Activated CD4-positive, alpha-beta T cell treated with anti-CD3 and anti-CD28 coated beads for 36 hours (primary cell): ENCODE results near the gene P2RY1. TPM values are rescaled to one million over a fixed set of nuclear protein-coding genes. Genes with fewer than 3 reads are reported as not detected.
A peak's percentile ranks its signal among the peaks of the same experiment; 100 is the strongest.
"Not testable (repeated sequence)": the region's sequence is repeated elsewhere in the genome, so short reads cannot be mapped to it uniquely, and the experiment has no call there.

Experiments used
- ATAC-seq: fragments of 200-7000 bp; cut with Tn5 transposase; one replicate; pipeline ENCODE4 v1.10.0; 2021; ENCODE audit warnings: mild to moderate bottlenecking, moderate library complexity
- CTCF ChIA-PET: fragments of 350-600 bp; sonication (Branson Sonifier 250); formaldehyde crosslinking; loops from one replicate; lab custom pipeline; 2021; ENCODE audit warnings: antibody characterized with exemption; lab: Charles Lee
- POLR2A ChIA-PET: fragments of 350-600 bp; sonication (Branson Sonifier 250); formaldehyde crosslinking; loops from one replicate; lab custom pipeline; 2021; ENCODE audit warnings: antibody characterized with exemption, inconsistent platforms; lab: Charles Lee
- DNase-seq: peaks from one replicate; pipeline ENCODE4 v3.0.0-alpha.2; 2020
- H3K27ac Mint-ChIP-seq: one replicate; pipeline ENCODE4 v1.8.0; 2021; ENCODE audit warnings: mixed read lengths
- H3K27me3 Mint-ChIP-seq: one replicate; pipeline ENCODE4 v1.8.0; 2021; ENCODE audit warnings: mixed read lengths
- H3K36me3 Mint-ChIP-seq: one replicate; pipeline ENCODE4 v1.8.0; 2021; ENCODE audit warnings: low read depth, mixed read lengths
- H3K4me1 Mint-ChIP-seq: one replicate; pipeline ENCODE4 v1.8.0; 2021; ENCODE audit warnings: mixed read lengths
- H3K4me3 Mint-ChIP-seq: one replicate; pipeline ENCODE4 v1.8.0; 2021; ENCODE audit warnings: mild to moderate bottlenecking, moderate library complexity, mixed read lengths
- H3K9me3 Mint-ChIP-seq: one replicate; pipeline ENCODE4 v1.8.0; 2021; ENCODE audit warnings: low read depth, mixed read lengths
- intact Hi-C, 2 experiments: fragments of 100-400 bp; cut with DNase I in 1 of 2; cut with micrococcal nuclease in 1 of 2; formaldehyde crosslinking; loops; one replicate each; pipeline versions ENCODE4 v1.14.2 to v1.15.1; 2022 to 2024; cut with DNase I, micrococcal nuclease
- total RNA-seq, 2 experiments: library from RNA; stranded (reverse); gene quantifications; one replicate each; pipeline ENCODE4 v1.2.3, GENCODE V29; 2021

P2RY1 gene
- total RNA-seq, 2 experiments from 2014 or later, result 1.1 to 1.8 TPM

DNA sequence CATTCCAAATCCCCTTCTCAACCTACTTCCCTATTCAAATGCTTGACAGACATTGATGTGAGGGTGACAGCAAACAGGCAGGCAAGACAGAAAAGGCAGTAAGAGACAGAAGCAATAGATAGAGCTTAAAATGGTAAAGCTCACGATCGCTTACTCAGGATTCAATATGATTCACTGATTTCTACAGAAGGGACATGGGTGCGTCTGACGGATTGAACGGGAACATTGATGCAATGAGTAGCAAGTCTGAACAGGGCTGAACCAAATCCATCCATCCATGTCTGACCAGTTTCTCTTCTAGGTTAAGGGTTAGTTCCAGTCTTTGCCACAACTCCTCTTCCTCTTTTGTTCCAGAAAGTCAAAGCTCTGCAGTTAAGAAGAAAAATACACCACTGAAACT lies 35.1 kb downstream of the P2RY1 start:
- H3K4me3 Mint-ChIP-seq, result no peak overlapping the region
- POLR2A ChIA-PET, result no interaction called here

GRCh38 chr3:152873314-152873713 lies 38.4 kb downstream of the P2RY1 start:
- CTCF ChIA-PET, H3K36me3 Mint-ChIP-seq, intact Hi-C loops, H3K9me3 Mint-ChIP-seq, POLR2A ChIA-PET, H3K4me1 Mint-ChIP-seq, DNase-seq, H3K27ac Mint-ChIP-seq, H3K4me3 Mint-ChIP-seq, ATAC-seq, H3K27me3 Mint-ChIP-seq: not testable (repeated sequence)

More for the DNA sequence above, 35.1 kb downstream of the P2RY1 start:
- H3K36me3 Mint-ChIP-seq, result no peaks in the 10 kb centered on the region
- CTCF ChIA-PET, result no interaction called here
- ATAC-seq, result no peak
- H3K27ac Mint-ChIP-seq, result no peak overlapping the region
- intact Hi-C loops, result no loop called here
- H3K4me1 Mint-ChIP-seq, result no peaks in the 10 kb centered on the region
- no peak for DNase-seq
- H3K27me3 Mint-ChIP-seq, result no peaks in the 10 kb centered on the region
- H3K9me3 Mint-ChIP-seq, result no peaks in the 10 kb centered on the region

GRCh38 chr3:152874896-152875749 lies 40.2 kb downstream of the P2RY1 start:
- intact Hi-C loops, result no loop called here
- Mint-ChIP-seq H3K9me3 (peaks cover 2% of the 10 kb centered on the region), H3K27ac (no peak overlapping the region), H3K27me3 (peaks cover 2% of the 10 kb centered on the region), H3K4me1 (no peaks in the 10 kb centered on the region), H3K36me3 (no peaks in the 10 kb centered on the region), H3K4me3 (no peak overlapping the region)
- ChIA-PET CTCF (interaction anchor here (0.7 to 1.0 kb wide), 2 partner anchors 9 to 14 kb away, joined by 3 read pairs; no protein-coding TSS in a partner anchor), POLR2A (no interaction called here)
- no peak for DNase-seq
- no peak for ATAC-seq

- intact Hi-C loops, result no loop called here
- DNase-seq, result peak; percentile 21
- no peak for ATAC-seq
- Mint-ChIP-seq H3K4me1 (no peaks in the 10 kb centered on the region), H3K27ac (no peak overlapping the region), H3K36me3 (no peaks in the 10 kb centered on the region), H3K9me3 (peaks cover 2% of the 10 kb centered on the region), H3K27me3 (peaks cover 4% of the 10 kb centered on the region), H3K4me3 (no peak overlapping the region)
- POLR2A ChIA-PET, result no interaction called here
- CTCF ChIA-PET, result no interaction called here
These were observed 44.3 kb downstream of the P2RY1 start for GRCh38 chr3:152879130-152879789.

DNA sequence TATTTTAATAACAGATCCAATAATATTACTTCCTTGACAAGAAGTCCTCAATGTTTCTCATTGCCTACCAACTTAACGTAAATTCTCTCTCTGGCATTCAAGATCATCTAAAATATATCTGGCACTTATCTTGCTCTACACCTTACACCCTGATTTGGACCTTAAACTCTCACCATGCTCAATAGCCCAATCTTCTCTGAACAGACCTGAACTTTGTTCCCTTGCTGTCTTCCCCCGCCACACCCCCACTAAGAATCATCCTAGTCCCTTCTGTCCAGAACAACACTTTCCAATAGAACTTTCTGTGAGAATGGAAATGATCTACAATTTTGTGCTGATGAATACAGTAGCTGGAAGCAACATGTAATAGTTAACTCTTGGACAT lies 44.9 kb downstream of the P2RY1 start:
- intact Hi-C loops, result no loop called here

GRCh38 chr3:152885076-152885475 lies 50.1 kb downstream of the P2RY1 start:
- ATAC-seq (no peak), DNase-seq (no peak)
- Mint-ChIP-seq H3K4me3 (no peak overlapping the region), H3K27ac (no peak overlapping the region), H3K4me1 (no peaks in the 10 kb centered on the region), H3K9me3 (no peaks in the 10 kb centered on the region), H3K36me3 (no peaks in the 10 kb centered on the region), H3K27me3 (peaks cover 4% of the 10 kb centered on the region)
- intact Hi-C loops, result no loop called here
- CTCF ChIA-PET, result no interaction called here
- POLR2A ChIA-PET, result no interaction called here

More for the DNA sequence above, 44.9 kb downstream of the P2RY1 start:
- ChIA-PET POLR2A (interaction anchor here (0.6 kb wide), 1 partner anchor 1237 kb away, joined by 4 read pairs; no protein-coding TSS in a partner anchor), CTCF (no interaction called here)
- Mint-ChIP-seq H3K9me3 (peaks cover 2% of the 10 kb centered on the region), H3K36me3 (no peaks in the 10 kb centered on the region), H3K4me1 (no peaks in the 10 kb centered on the region), H3K4me3 (no peak overlapping the region), H3K27me3 (peaks cover 4% of the 10 kb centered on the region), H3K27ac (no peak overlapping the region)
- DNase-seq, result no peak
- no peak for ATAC-seq
